22Rv1 (cell line): ENCODE data around the gene DNAAF8.

Experiments
- ZFX ChIP-seq: fragments of 450-650 bp; IDR thresholded peaks from 2 replicates; pipeline ENCODE4 v1.6.1; 2017; ENCODE audit warnings: antibody characterized with exemption, borderline replicate concordance
- TF ChIP-seq, protein P1 (sequence below): fragments of 450-650 bp; IDR thresholded peaks from 2 replicates; pipeline ENCODE4 v1.5.1; 2017; ENCODE audit warnings: mild to moderate bottlenecking

DNA sequence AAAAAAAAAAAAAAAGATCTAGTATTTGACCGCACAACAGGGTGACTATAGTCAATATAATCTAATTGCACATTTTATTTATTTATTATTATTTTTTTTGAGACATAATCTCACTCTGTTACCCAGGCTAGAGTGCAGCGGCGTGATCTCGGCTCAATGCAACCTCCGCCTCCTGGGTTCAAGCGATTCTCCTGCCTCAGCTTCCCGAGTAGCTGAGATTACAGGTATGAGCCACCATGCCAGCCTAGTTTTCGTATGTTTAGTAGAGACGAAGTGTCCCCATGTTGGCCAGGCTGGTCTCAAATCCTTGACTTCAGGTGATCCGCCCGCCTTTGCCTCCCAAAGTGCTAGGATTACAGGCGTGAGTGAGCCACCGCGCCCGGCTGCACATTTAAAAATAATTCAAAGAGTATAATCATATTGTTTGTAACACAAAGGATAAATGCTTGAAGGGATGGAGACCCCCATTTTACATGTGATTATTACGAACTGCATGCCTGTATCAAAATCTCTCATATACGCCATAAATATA is 1.1 kb upstream of the DNAAF8 start:
- TF ChIP-seq, protein P1, sequence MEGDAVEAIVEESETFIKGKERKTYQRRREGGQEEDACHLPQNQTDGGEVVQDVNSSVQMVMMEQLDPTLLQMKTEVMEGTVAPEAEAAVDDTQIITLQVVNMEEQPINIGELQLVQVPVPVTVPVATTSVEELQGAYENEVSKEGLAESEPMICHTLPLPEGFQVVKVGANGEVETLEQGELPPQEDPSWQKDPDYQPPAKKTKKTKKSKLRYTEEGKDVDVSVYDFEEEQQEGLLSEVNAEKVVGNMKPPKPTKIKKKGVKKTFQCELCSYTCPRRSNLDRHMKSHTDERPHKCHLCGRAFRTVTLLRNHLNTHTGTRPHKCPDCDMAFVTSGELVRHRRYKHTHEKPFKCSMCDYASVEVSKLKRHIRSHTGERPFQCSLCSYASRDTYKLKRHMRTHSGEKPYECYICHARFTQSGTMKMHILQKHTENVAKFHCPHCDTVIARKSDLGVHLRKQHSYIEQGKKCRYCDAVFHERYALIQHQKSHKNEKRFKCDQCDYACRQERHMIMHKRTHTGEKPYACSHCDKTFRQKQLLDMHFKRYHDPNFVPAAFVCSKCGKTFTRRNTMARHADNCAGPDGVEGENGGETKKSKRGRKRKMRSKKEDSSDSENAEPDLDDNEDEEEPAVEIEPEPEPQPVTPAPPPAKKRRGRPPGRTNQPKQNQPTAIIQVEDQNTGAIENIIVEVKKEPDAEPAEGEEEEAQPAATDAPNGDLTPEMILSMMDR, result no peak
- TF ChIP-seq ZFX, result no peak
